Fibroblast of skin of left biceps (primary cell): ENCODE results near the gene CHI3L1.

ENCODE experiments used
- DNase-seq, 2 experiments: peaks; one replicate each; pipeline ENCODE4 v3.0.0-alpha.2; 2013; ENCODE audit warnings: low read depth in 2 of 2

The CHI3L1 gene

DNA sequence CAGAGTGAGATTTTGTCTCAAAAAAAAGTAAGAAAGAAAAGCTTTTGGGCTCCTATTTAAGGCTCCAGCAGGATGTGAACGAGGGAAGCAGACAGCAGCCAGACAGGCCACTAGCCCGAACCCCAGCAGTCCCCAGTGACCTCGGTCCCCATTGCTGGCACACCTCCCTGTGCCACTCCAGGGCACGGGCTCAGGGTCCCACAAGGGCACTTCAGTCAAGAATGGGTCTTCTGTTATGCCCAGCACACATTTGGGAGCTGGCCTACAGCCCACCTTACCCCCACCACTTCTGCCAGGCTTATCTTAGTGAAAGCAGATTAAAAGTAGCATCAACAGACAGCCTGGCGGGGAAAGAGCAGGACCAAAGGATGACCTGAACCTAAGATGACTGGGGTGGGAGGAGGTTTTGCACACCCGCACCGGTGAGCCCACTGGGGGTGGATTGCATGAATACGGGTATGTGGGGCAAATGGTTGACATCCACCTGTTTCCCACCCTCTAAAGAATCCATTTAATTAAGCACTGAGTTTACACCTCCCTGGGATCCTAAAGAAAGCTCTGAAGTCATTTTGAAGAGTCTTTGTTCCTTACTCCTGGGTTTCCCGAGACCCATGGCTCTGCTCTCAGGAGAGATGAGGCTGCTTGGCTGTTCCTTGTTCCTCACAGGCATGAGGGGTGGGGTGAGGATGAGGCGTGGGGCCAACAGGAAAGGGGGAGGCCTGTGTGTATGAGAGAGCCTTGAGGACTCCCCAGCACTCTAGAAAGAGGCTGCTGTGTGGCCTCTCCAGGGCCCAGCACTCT is 4.7 kb downstream of the CHI3L1 start:
- no peak for DNase-seq

GRCh38 chr1:203180611-203181330 is 5.7 kb downstream of the CHI3L1 start:
- DNase-seq, result no peak

GRCh38 chr1:203179667-203180005 is 6.9 kb downstream of the CHI3L1 start:
- no peak for DNase-seq

- no peak for DNase-seq
Measured at GRCh38 chr1:203178821-203179666, 7.5 kb downstream of the CHI3L1 start.

GRCh38 chr1:203178083-203178482 is 8.4 kb downstream of the CHI3L1 start:
- no peak for DNase-seq

DNA sequence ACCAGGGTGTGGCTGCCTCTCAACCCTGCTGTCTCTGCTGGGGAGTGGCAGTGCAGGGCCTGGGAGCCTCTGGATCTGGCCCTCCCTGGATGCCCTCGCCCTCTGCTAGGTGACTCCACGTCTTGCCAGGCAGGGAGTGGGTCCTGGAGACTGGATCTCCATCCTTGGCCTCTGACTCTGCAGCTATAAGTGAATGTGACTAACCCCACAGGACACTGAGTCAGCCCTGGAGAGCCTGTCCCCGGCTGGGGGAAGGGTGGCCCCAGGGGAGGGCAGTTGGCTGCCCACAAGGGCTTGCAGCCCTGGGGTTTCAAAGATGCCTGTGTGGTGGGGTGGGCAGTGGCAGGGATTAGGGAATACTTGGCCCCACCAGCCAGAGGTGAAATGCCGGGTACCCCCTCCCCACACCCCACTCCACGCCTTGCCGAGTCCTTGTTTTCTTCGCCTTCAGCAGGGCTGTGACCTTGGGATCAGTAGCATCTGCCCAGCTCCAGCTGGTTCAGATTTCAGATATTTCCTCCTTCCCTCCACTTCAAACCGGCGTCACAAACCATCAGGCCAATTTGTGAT is 8.9 kb downstream of the CHI3L1 start:
- no peak for DNase-seq

- DNase-seq, result no peak
Measured at GRCh38 chr1:203177036-203177405, 9.5 kb downstream of the CHI3L1 start.

- DNase-seq, result no peak
Measured at GRCh38 chr1:203176273-203177035, 10.1 kb downstream of the CHI3L1 start.

GRCh38 chr1:203175827-203176241 is 10.7 kb downstream of the CHI3L1 start:
- DNase-seq, result no peak

DNA sequence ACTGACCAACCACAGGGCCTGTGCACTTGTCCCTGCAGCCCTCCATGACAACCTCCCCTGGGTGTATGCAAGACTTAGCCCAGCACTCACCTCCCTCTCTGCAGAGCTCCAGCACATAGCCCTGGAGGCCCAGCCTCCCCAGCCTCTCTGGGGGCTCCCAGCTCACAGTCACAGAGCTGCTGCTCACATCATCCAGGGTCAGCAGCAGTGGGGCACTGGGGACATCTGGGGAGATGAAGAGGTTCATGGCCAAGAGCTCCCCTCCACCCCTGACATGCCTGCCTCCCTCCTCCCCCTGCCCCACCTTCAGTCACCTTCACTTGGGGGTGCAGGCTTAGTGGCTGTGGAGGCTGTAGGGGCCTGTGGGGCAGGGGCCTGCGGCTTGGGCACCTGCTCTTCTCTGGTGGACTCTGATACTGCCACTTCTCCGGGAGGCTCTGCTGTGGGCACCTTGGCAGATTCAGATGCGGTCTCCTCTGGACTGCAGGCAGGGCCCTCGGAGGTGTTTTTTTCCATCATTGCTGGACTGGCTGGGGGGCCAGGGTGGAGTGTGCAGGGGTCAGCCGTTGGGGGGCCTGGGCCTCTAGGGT is 11.2 kb downstream of the CHI3L1 start, which contains the start of gene MYBPH:
MYBPH (minus strand) TSS at position 590 of the 590 bp plus-strand sequence; CDS start at position 519, 71 bp downstream.
- DNase-seq, result no peak

DNA sequence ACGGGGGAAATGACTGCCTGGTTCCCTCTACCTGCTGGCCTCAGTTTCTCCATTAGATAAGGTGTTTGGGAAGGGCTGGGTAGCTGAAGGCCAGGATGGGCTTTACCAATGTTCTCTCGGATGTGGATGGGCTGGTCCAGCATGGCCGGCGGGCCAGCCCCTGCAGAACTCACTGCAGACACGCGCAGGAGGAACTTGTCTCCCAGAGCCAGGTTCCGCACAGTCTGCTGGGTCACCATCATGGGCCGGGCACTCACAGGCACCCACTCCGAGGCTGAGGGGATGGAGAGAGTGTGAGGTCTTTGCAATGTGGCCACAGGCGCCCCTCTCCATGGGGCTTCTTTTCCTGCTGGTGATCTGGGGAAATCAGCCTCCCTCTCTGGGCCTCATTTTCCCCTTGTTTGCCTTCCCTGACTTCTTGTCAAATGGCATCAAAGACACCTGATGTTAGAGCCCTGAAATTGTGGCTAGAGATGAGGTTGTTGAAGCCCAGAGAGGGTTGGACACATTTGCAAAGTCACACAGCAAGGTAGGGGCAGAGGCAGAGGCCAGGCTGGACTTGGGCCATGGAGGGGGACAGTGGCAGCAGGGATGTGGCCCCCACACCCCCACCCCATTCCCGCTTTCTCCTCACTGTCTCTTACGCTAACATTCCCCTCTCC is 12.0 kb downstream of the CHI3L1 start:
- no peak for DNase-seq

GRCh38 chr1:203173566-203173965 is 12.9 kb downstream of the CHI3L1 start:
- DNase-seq, result no peak

GRCh38 chr1:203173011-203173555 is 13.4 kb downstream of the CHI3L1 start:
- DNase-seq, result no peak

GRCh38 chr1:203172184-203173010 is 14.1 kb downstream of the CHI3L1 start:
- DNase-seq, result peak in 1 of 2 experiments; percentile 7

DNA sequence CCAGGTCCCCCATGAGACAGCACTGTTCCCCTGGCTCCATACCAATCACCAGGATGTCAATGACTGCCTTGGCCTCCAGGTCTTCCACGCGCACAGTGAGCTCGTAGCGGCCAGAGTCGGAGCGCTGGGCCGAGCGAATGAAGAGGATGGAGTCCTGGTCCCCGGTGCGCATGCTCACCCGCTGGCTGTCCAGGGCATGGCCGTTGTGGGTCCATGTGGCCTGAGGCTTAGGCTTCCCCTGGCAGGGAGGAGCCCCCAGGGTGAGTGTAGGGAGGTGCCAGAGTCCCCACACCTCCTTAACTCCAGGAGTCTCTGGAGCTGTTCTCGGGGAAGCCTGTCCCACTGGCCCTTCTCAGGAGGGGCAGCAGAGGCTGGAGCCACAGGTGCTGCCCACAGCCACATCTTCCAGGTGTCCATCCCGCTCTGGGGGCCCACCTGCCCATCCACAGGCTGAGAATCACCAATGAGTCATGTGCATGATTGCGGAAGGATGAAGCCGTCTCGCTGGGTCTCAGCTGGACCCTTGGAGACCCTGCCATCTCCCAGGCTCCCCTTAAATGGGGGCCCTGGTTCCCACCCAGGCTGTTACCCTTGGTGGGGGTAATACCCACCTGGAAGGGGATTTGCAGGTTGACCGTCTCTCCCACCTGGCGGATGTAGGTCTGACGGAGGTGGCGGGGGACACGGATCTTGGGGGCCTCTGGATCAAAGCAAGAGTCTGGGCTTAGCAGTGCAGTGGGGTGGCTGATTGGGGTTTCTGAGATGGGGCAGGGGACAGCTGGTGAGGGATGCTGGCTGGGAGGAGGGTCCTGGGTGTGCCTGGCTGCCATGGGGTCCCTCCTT is 14.9 kb downstream of the CHI3L1 start:
- no peak for DNase-seq

- no peak for DNase-seq
Measured at GRCh38 chr1:203170625-203171330, 15.7 kb downstream of the CHI3L1 start.

DNA sequence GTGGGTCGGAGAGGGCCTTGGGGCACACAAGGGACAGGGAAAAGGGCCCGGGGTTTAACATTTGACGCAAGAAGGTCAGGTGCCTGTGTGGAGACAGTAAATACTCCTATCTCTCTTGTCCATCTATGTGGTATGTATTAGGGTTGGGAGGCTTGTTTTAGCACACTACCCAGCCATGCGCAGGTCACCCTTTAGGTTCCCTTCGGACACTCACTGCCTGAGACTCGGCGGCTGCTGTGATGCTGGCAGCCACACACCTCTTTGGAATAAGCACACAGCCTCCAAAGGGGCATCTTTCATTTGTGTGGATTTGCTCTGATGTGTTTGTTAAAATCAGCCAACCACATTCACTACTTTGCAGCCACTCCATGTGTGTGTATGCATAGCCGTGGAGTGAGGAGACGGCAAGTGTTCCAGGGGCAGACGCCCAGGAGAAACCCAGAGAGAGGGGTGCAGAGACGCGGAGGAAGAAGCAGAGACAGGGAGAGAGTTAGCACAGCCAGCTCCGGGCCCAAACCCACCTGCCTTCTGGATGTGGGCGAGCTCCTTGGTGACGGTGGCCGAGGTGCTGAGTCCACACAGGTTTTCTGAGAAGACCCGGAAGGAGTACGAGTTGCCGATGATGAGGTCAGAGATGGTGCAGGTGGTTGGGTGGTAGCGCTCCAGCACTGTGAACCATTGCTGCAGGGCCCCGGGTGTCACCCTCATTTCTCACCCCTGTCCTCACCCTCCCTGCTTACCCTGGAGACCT is 16.6 kb downstream of the CHI3L1 start:
- DNase-seq, result no peak
